Fibroblast of lung (primary cell): ENCODE data around the gene SCAF4. TPM values are rescaled to one million over a fixed set of nuclear protein-coding genes. Genes with fewer than 3 reads are reported as not detected.
A peak's percentile ranks its signal among the peaks of the same experiment; 100 is the strongest.

Experiments
- DNase-seq, 2 donors: peaks; one replicate each; pipeline versions ENCODE4 v3.0.0 to v3.0.0-alpha.2; 2010; ENCODE audit warnings: low read depth in 2 of 2
- H2AFZ ChIP-seq: 2 replicates; pipeline ENCODE4 v1.5.1; 2012; ENCODE audit warnings: low read length, control low read depth, inconsistent platforms
- H3K27ac ChIP-seq: 2 replicates; pipeline ENCODE4 v1.5.1; 2011; ENCODE audit warnings: low read length, control low read depth; ENCODE audit not compliant: insufficient read depth
- H3K27me3 ChIP-seq: 2 replicates; pipeline ENCODE4 v1.5.1; 2011; ENCODE audit warnings: mild to moderate bottlenecking, low read length; ENCODE audit not compliant: control insufficient read depth, insufficient read depth
- H3K36me3 ChIP-seq: 2 replicates; pipeline ENCODE4 v1.5.1; 2011; ENCODE audit warnings: low read length; ENCODE audit not compliant: control insufficient read depth, insufficient read depth
- H3K4me1 ChIP-seq: 2 replicates; pipeline ENCODE4 v1.5.1; 2011; ENCODE audit warnings: low read length; ENCODE audit not compliant: control insufficient read depth, insufficient read depth; ENCODE audit errors: extremely low read depth
- H3K4me2 ChIP-seq: 2 replicates; pipeline ENCODE4 v1.5.1; 2011; ENCODE audit warnings: low read length, control low read depth; ENCODE audit not compliant: insufficient read depth; ENCODE audit errors: extremely low read depth
- H3K4me3 ChIP-seq, 4 experiments: fragments of 200-600 bp in 1 of 4; sonication (generic) in 1 of 4; replicated peaks in 1 of 4; 2 replicates each; pipeline ENCODE4 v1.5.1; 2011 to 2016; ENCODE audit warnings: low read length in 4 of 4, low read depth in 3 of 4, mild to moderate bottlenecking in 3 of 4, control low read depth in 2 of 4, inconsistent platforms in 1 of 4, mixed read lengths in 1 of 4; ENCODE audit not compliant: insufficient read depth in 1 of 4; ENCODE audit errors: control extremely low read depth in 1 of 4
- H3K79me2 ChIP-seq: 2 replicates; pipeline ENCODE4 v1.5.1; 2012; ENCODE audit warnings: mild to moderate bottlenecking, low read length, inconsistent platforms; ENCODE audit not compliant: control insufficient read depth, insufficient read depth
- H3K9ac ChIP-seq: 2 replicates; pipeline ENCODE4 v1.5.1; 2011; ENCODE audit warnings: mild to moderate bottlenecking, low read length, control low read depth; ENCODE audit not compliant: insufficient read depth
- H3K9me3 ChIP-seq: 2 replicates; pipeline ENCODE4 v1.5.1; 2012; ENCODE audit warnings: low read depth, low read length; ENCODE audit not compliant: control insufficient read depth, insufficient read depth
- H4K20me1 ChIP-seq: 2 replicates; pipeline ENCODE4 v1.5.1; 2011; ENCODE audit warnings: low read length; ENCODE audit not compliant: control insufficient read depth, insufficient read depth; ENCODE audit errors: extremely low read depth
- CTCF ChIP-seq, 2 donors: IDR thresholded peaks in 1 of 2; conservative IDR thresholded peaks in 1 of 2; 1 replicate in 1 of 2; 2 replicates in 1 of 2; pipeline ENCODE4 v1.5.1; 2011 to 2012; ENCODE audit warnings: low read length in 2 of 2, control low read depth in 1 of 2, inconsistent platforms in 1 of 2, low read depth in 1 of 2, mild to moderate bottlenecking in 1 of 2
- EZH2 ChIP-seq: IDR thresholded peaks from 2 replicates; pipeline ENCODE4 v1.5.1; 2012; ENCODE audit warnings: low read length, control low read depth, mild to moderate bottlenecking; ENCODE audit errors: missing control alignments
- polyA plus RNA-seq, 2 donors: library from polyadenylated mRNA; depleted of rRNA in 1 of 2; stranded (reverse) in 1 of 2; unstranded in 1 of 2; fragments of >200 nt; gene quantifications; 2 replicates each; pipeline ENCODE4 v1.2.1, GENCODE V29; 2011 to 2012; ENCODE audit warnings: missing spikeins in 1 of 2
- total RNA-seq: library from RNA; depleted of rRNA; stranded (reverse); fragments of >200 nt; gene quantifications from 2 replicates; pipeline ENCODE4 v1.2.1, GENCODE V29; 2014

Gene SCAF4
- total and polyA plus RNA-seq, 2 donors (not counting 1 experiment from before 2014, with no cell fraction given) = 5.6 to 7.5 TPM

- H3K9me3 ChIP-seq = no peaks in the 10 kb centered on the region
- TF ChIP-seq CTCF (conservative IDR thresholded peaks at IDR 0.05 in 1 of 2, IDR thresholded peaks at IDR 0.05 in 1 of 2; ENCODE audit: low read depth in 1 of 2, low read length in 2 of 2) (no peak), EZH2 (no peak)
- no peaks in the 10 kb centered on the region for H4K20me1 ChIP-seq
- peak in 1 of 2 donors; percentile 30 for DNase-seq
- no peak overlapping the region for H3K9ac ChIP-seq
- H3K27me3 ChIP-seq = no peaks in the 10 kb centered on the region
- H3K36me3 ChIP-seq = peaks cover 9% of the 10 kb centered on the region
- H3K27ac ChIP-seq = no peak overlapping the region
- H3K79me2 ChIP-seq = peaks cover 40% of the 10 kb centered on the region
- H3K4me3 ChIP-seq = no peak overlapping the region
- no peaks in the 10 kb centered on the region for H3K4me1 ChIP-seq
- no peak overlapping the region for H3K4me2 ChIP-seq
- no peak overlapping the region for H2AFZ ChIP-seq
Observed at GRCh38 chr21:31665397-31665796, 66.5 kb downstream of the SCAF4 start.

- H3K9ac ChIP-seq = no peak overlapping the region
- TF ChIP-seq CTCF (conservative IDR thresholded peaks at IDR 0.05 in 1 of 2, IDR thresholded peaks at IDR 0.05 in 1 of 2; ENCODE audit: low read depth in 1 of 2, low read length in 2 of 2) (no peak), EZH2 (no peak)
- no peaks in the 10 kb centered on the region for H4K20me1 ChIP-seq
Observed at GRCh38 chr21:31663584-31664249, 68.2 kb downstream of the SCAF4 start.

GRCh38 chr21:31660591-31660990 is 71.3 kb downstream of the SCAF4 start:
- Histone ChIP-seq H4K20me1 (no peaks in the 10 kb centered on the region), H3K4me1 (no peaks in the 10 kb centered on the region), H3K4me2 (peak overlapping the region; percentile 5), H3K9me3 (no peaks in the 10 kb centered on the region), H3K36me3 (peaks cover 5% of the 10 kb centered on the region), H2AFZ (no peak overlapping the region), H3K9ac (peak overlapping the region; percentile 78), H3K27ac (peak overlapping the region; percentile 91), H3K79me2 (peaks cover 46% of the 10 kb centered on the region), H3K27me3 (no peaks in the 10 kb centered on the region), H3K4me3 (peak overlapping the region; percentile 75 to 89 (median 84))
- no peak for DNase-seq
- TF ChIP-seq CTCF (conservative IDR thresholded peaks at IDR 0.05 in 1 of 2, IDR thresholded peaks at IDR 0.05 in 1 of 2; ENCODE audit: low read depth in 1 of 2, low read length in 2 of 2) (no peak), EZH2 (no peak)

More at GRCh38 chr21:31663584-31664249, 68.2 kb downstream of the SCAF4 start:
- H3K36me3 ChIP-seq = peaks cover 7% of the 10 kb centered on the region
- peaks cover 47% of the 10 kb centered on the region for H3K79me2 ChIP-seq
- H3K9me3 ChIP-seq = no peaks in the 10 kb centered on the region
- H3K4me3 ChIP-seq = no peak overlapping the region
- no peaks in the 10 kb centered on the region for H3K27me3 ChIP-seq
- DNase-seq = no peak
- H2AFZ ChIP-seq = no peak overlapping the region
- no peak overlapping the region for H3K27ac ChIP-seq
- no peak overlapping the region for H3K4me2 ChIP-seq
- no peaks in the 10 kb centered on the region for H3K4me1 ChIP-seq
